Occipital lobe (tissue), 2 donors: ENCODE data around the gene HOMER3. TPM values are rescaled to one million over a fixed set of nuclear protein-coding genes. Genes with fewer than 3 reads are reported as not detected.
"Not testable (repeated sequence)": the region's sequence is repeated elsewhere in the genome, so short reads cannot be mapped to it uniquely, and the experiment has no call there.

Source experiments
- DNase-seq: peaks from one replicate; lab custom pipeline; 2025; lab: John Stamatoyannopoulos, UW
- total RNA-seq: library from RNA; depleted of rRNA; stranded (reverse); fragments of >200 nt; gene quantifications from one replicate; pipeline ENCODE4 v1.2.3, GENCODE V29; 2014

HOMER3 gene
- total RNA-seq, 1 donor from 2014 or later: 12.8 TPM

GRCh38 chr19:18954094-18954493 lies 13.1 kb upstream of the HOMER3 start:
- DNase-seq: no peak

- DNase-seq: not testable (repeated sequence)
These were observed 11.5 kb upstream of the HOMER3 start for GRCh38 chr19:18952364-18953003.

GRCh38 chr19:18951721-18952281 lies 10.8 kb upstream of the HOMER3 start:
- DNase-seq: no peak

GRCh38 chr19:18949858-18950257 lies 8.8 kb upstream of the HOMER3 start:
- DNase-seq: no peak

GRCh38 chr19:18948976-18949356 lies 7.9 kb upstream of the HOMER3 start:
- no peak for DNase-seq

GRCh38 chr19:18948075-18948975 lies 7.3 kb upstream of the HOMER3 start:
- peak; percentile 42 for DNase-seq

GRCh38 chr19:18946918-18947317 lies 5.9 kb upstream of the HOMER3 start:
- no peak for DNase-seq

GRCh38 chr19:18946335-18946734 lies 5.3 kb upstream of the HOMER3 start:
- no peak for DNase-seq

GRCh38 chr19:18945297-18945696 lies 4.3 kb upstream of the HOMER3 start:
- DNase-seq: no peak

GRCh38 chr19:18943465-18943864 lies 2.4 kb upstream of the HOMER3 start:
- DNase-seq: no peak

GRCh38 chr19:18942692-18943091 lies 1.7 kb upstream of the HOMER3 start:
- DNase-seq: no peak

GRCh38 chr19:18941628-18942354 lies 774 bp upstream of the HOMER3 start:
- no peak for DNase-seq

GRCh38 chr19:18939922-18940768 lies 872 bp downstream of the HOMER3 start:
- DNase-seq: peak; percentile 11

GRCh38 chr19:18939163-18939562 lies 1.9 kb downstream of the HOMER3 start:
- no peak for DNase-seq

- no peak for DNase-seq
These were observed 7.7 kb downstream of the HOMER3 start for GRCh38 chr19:18933297-18933696.

GRCh38 chr19:18932216-18932841 lies 8.7 kb downstream of the HOMER3 start:
- DNase-seq: peak; percentile 48

GRCh38 chr19:18931316-18932162 lies 9.5 kb downstream of the HOMER3 start:
- no peak for DNase-seq

GRCh38 chr19:18929311-18929710 lies 11.7 kb downstream of the HOMER3 start:
- no peak for DNase-seq

GRCh38 chr19:18928018-18928805 lies 12.8 kb downstream of the HOMER3 start:
- DNase-seq: no peak
